Measurements from ENCODE around the gene OR2A14.
"Not testable (repeated sequence)": the region's sequence is repeated elsewhere in the genome, so short reads cannot be mapped to it uniquely, and the experiment has no call there.

The OR2A14 gene

GRCh38 chr7:144158861-144159260 is 35.9 kb downstream of the OR2A14 start:
- no peak for DNase-seq (ENCODE audit: low read depth)

GRCh38 chr7:144164784-144165183 is 41.8 kb downstream of the OR2A14 start:
- no peak for DNase-seq (ENCODE audit: low read depth)

GRCh38 chr7:144171594-144172350 is 48.8 kb downstream of the OR2A14 start:
- not testable (repeated sequence) for DNase-seq (ENCODE audit: low read depth)

DNA sequence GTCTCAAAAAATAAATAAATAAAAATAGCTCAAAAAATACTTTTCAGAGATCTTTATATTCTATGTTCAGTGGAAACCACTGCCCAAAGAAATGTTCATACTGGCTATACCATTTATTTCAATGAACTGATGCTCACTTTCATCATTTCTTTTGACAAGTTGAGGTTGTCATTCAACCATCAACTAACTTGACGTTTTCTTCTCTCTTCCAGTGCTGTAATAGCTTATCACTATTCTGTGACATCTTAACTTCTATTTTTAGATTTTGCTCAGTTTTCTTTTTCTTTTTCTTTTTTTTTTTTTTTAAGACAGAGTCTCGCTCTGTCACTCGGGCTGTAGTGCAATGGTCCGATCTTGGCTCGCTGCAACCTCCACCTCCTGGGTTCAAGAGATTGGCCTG is 51.6 kb downstream of the OR2A14 start:
- DNase-seq (ENCODE audit: low read depth): no peak

- DNase-seq (ENCODE audit: low read depth): not testable (repeated sequence)
Observed at GRCh38 chr7:144178380-144179164, 55.6 kb downstream of the OR2A14 start.

GRCh38 chr7:144179165-144179479 is 56.1 kb downstream of the OR2A14 start:
- not testable (repeated sequence) for DNase-seq (ENCODE audit: low read depth)
